ENCODE results near the gene TMEM45A. TPM values are rescaled to one million over a fixed set of nuclear protein-coding genes. Genes with fewer than 3 reads are reported as not detected.

TMEM45A gene
- polyA plus RNA-seq, 3 donors, result 18.1 to 41.6 (median 18.2) TPM

DNA sequence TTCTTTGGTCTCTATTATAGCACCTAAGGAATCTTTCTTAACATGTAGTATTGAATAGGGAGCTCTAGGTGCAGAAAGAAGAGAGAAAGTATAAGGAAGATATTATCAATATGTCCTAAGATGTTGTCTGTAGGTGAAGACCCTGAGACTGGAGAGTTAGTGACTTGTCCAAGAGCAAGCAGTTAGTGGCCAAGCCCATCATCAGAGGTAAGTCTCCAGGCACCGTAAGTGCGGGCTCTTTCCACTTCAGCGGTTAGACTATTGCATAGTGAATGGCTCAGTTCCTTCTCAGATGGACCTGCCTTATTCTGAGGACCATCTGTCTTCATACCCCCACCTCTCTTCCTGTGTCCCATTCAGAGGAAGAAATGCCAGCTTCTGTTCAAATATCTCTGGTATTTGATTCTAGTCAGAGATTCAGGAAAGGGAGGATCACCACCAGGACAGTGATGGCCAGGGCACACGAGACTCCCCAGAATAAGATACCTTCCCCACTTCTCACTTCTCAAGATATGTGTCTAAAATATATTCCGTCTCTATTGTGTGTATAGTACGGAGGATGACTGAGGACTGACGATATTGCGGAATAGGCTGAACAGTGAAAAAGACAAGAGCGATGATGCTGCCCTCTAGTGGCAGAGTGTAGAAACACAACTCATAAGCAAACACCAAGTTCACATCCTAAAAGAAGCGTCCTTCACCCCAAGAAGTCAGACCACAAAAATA, 97.9 kb downstream of the TMEM45A start:
- H3K27ac ChIP-seq (ENCODE audit: low read depth, low read length), result no peak overlapping the region

DNA sequence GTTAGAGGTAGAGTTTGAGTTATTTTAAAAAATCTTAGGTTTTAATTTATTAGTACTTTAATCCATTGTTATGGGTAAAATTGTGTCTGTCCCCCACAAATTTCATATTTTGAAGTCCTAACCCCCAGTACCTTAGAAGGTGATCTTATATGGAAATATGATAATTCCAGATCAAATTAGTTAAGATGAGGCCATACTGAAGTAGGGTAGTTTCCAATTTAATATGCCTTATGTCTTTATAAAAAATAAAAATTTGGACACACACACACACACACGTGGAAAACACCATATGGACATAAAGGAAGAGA, 98.4 kb downstream of the TMEM45A start:
- 8 to 36% (median 24%) methylated on average over 1 of the region's 1 CpG for whole genome bisulfite sequencing, 3 donors
- no peak overlapping the region for H3K27ac ChIP-seq (ENCODE audit: low read depth, low read length)

More for the DNA sequence above, 97.9 kb downstream of the TMEM45A start:
- 24 to 29% (median 29%) methylated on average over 10 of the region's 10 CpGs for WGBS, 3 donors

DNA sequence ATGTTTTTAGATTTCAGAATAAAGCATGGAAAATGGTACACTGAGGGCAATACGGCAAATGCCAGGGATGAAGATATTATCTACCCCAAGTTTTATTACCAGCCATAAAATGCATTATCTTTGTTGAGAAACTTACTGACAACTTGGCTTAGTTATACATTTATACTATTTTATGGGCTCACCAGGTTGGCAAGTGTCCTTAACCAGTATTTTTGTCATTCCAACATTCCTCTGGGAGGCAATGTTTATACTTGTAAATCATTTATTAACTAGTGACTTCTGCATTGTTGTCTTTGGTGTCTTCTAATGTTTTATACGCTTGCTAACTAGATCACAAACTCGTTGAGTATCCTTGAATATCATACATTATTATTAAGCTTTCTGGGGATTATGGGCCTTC, 99.0 kb downstream of the TMEM45A start:
- H3K27ac ChIP-seq (ENCODE audit: low read depth, low read length), result no peak overlapping the region
- WGBS, 3 donors, result 53 to 72% (median 61%) methylated on average over 3 of the region's 3 CpGs

DNA sequence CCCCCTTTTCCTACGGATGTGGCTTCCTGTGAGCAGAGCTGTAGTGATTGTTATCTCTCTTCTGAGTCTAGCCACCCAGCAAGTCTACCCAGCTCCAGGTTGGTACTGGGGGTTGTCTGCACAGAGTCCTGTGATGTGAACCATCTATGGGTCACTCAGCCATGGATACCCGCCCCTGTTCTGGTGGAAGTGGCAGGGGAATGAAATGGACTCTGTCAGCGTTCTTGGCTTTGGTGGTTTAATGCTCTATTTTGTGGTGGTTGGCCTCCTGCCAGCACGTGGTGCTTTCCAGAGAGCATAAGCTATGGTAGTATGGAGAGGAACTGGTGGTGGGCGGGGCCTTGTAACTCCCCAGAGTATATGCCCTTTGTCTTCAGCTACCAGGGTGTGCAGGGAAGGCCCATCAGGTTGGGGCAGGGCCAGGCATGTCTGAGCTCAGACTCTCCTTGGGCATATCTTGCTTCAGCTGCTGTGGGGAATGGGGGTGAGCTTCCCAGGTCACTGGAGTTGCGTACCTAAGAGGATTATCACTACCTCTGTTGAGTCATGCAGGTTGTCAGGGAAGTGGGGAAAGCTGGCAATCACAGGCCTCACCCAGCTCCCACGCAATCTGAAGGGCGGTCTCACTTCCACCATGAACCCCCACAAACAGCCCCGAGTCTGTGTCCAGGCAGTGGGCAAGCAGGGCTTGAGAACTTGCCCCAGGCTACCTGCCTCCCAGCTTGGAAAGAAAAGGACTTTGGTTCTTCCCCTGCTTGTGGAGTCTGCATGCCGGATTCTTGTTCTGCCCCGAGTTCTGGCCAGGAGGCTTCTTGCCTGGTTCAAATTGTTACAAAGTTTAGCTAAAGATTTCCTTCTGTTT, 108.0 kb downstream of the TMEM45A start:
- 71 to 77% (median 74%) methylated on average over 11 of the region's 11 CpGs for WGBS, 3 donors
- H3K27ac ChIP-seq (ENCODE audit: low read depth, low read length), result no peak overlapping the region

DNA sequence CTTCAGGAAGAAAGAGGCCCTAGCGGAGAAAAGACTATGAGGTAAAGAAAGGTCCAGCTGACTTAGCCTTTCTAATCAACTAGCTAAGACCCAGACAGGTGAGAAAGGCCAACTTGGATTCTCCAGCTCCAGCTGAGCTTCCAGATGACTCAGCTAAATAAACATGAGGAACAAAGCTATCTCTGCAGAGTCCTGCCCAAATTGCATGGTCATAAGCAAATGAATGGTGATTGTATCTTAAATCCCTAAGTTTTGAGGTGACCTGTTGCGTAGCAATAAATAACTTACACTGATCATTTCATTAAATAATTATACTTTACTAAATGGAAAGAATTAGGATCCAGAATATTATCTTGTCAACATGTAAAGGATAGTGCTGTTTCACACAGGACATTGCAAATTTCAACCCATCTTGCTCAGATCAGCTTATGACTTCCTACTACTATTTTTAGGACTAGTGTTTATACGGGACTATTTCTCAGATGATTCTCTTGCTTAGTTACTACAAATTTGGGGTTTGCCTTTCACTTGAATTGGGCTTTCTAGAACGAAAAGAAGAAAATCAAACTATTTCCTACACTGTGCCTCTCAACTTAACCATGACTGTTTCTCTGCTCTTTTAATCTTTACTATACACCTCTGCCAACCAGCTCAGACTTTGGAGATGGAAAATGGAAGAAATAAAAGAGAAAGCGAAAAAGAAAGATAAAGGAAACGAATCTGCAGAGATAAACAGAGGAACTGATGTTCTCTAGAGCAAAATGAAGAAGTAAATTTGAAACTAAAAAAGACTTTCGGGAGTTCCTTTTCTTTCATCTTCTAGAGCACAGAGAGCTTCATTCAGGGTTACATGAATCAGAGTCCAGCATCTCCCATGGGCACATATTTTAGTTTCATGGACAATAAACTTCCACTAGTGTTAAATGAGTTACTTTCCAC, 110.4 kb downstream of the TMEM45A start:
- no peak overlapping the region for H3K27ac ChIP-seq (ENCODE audit: low read depth, low read length)
- WGBS, 3 donors, result 45 to 70% (median 59%) methylated on average over 7 of the region's 7 CpGs

DNA sequence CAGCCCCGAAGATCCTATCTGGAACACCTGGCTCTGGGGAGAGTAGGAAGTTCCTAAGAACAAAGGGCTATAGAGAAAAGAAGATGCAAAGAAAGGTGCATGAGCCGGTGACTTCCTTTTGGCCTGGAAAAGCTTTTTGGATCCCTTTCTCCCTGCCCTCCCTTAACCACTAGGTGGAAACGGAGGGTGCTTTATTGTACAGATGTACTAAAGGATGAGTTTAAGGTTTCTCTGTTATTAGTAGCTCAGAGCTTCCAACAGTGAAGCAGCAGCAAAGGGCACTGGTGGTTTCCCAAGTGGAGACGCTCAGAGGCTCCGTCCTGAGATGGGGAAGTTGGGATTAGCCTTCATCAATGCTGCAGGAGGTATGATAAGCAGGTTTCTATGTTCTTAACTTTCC, 111.0 kb downstream of the TMEM45A start:
- no peak overlapping the region for H3K27ac ChIP-seq (ENCODE audit: low read depth, low read length)
- 25 to 32% (median 29%) methylated on average over 5 of the region's 5 CpGs for WGBS, 3 donors

DNA sequence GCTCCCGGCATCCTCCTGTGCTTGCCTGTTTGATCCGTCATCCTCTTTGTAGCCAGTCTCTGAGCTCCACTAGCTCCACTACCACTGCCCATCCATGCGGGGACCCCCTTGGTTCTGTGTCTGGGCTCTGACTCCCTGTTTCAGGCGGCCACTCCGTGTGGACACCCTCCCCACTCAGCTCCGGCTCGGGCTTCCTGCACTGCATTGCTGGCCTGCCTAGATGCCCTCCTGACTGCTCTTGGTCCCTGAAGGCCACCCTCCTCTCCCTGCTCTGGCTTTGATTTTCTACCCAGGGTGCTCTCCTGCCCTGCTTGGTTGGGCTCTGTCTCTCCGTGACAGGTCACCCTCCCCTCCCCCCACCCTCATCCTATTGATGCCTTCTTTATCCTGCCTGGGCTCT, 112.9 kb downstream of the TMEM45A start:
- 83 to 91% (median 89%) methylated on average over 8 of the region's 8 CpGs for WGBS, 3 donors

DNA sequence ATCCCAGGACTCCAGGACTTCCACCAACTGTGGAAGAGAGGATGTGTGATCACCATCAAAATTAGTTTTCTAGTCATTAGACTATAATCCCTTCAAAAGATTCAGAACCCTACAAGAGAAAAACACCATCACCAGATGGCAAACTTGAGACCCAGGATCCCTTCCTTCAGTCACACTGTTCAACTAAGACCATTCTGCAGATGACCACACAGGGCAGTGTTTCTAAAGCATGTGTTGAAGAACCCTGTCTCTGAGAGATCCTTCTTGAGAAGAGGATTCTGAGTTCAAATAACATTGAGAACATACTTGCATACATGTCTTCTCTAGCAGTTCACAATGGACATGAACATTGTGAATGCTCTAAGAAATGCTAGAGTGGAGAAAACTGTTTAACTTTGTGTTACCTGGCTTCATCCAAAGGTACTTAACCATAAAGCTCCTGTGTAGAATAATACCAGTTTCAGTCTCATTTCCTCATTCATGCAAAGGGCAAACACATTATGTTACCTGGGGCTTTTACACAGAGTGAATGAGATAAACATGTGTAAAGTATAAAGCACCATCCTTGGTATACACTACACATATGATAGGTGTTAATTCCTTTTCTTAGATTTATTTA, 114.6 kb downstream of the TMEM45A start:
- H3K27ac ChIP-seq (ENCODE audit: low read depth, low read length), result no peak overlapping the region

More for the DNA sequence above, 112.9 kb downstream of the TMEM45A start:
- H3K27ac ChIP-seq (ENCODE audit: low read depth, low read length), result no peak overlapping the region

DNA sequence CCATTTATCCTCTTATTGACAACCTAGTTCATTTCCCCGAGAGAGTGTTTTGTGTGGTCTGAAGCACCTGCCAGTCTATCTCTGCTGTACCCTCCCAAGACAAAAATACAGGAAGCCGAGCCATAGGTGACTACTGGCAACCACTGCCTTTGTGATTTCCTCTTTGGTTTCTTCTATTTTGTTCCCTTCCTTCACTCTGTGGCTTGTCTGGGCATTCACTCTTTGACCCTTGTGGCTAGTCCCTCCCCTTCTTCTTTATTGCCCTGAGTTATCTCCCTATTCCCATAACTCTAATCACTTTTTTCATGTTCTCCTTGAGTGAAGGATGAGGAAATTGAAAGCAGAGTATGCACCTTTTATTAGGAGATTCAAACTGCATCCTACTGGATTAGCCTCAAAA, 116.9 kb downstream of the TMEM45A start, which contains the start of gene ADGRG7:
TSS of gene ADGRG7 (plus strand) at position 297 of the 400 bp plus-strand sequence. CDS start 256 bp downstream, outside the sequence.
- WGBS, 3 donors, result 37 to 67% (median 49%) methylated on average over 2 of the region's 2 CpGs

DNA sequence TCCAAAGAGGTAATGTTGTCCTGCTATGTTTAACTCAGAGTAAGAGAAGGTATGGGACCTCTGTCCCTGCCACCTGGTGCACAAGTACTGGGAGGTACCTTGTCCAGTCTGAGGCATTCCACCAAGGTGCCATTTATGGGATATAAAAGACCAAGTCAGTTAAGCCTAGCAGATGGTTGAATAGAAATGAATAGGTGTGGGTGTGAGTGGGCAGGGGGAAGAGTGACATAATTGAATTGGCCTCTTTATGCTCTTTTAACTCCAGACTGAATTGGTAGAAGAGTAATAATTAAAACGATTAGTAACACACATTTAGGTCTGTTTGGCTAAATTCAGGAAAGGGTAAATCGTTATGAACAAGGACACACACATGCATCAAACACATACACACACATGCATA, 117.5 kb downstream of the TMEM45A start:
- H3K27ac ChIP-seq (ENCODE audit: low read depth, low read length), result no peak overlapping the region
- 74 to 82% (median 81%) methylated on average over 2 of the region's 2 CpGs for WGBS, 3 donors

More for the DNA sequence above, 116.9 kb downstream of the TMEM45A start, which contains the start of gene ADGRG7:
- no peak within 1 kb of the TSS for H3K27ac ChIP-seq (ENCODE audit: low read depth, low read length)

DNA sequence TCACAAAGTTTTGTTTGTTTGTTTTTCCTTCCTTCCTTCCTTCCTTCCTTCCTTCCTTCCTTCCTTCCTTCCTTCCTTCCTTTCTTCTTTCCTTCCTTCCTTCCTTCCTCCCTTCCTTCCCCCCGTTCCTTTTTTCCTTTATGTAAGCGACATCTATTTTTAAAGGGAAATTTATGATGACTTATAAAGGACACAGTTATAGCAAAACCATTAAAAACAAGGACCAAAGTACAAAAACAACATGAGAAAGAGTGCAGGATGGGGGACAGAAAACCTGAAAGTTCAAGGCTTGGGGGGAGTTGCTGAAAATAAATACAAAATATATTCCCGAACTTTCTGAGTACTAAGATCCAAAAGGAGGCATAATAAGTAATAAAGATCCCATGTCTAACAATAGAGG, 118.8 kb downstream of the TMEM45A start:
- H3K27ac ChIP-seq (ENCODE audit: low read depth, low read length), result no peak overlapping the region
- 68 to 77% (median 71%) methylated on average over 3 of the region's 3 CpGs for WGBS, 3 donors

DNA sequence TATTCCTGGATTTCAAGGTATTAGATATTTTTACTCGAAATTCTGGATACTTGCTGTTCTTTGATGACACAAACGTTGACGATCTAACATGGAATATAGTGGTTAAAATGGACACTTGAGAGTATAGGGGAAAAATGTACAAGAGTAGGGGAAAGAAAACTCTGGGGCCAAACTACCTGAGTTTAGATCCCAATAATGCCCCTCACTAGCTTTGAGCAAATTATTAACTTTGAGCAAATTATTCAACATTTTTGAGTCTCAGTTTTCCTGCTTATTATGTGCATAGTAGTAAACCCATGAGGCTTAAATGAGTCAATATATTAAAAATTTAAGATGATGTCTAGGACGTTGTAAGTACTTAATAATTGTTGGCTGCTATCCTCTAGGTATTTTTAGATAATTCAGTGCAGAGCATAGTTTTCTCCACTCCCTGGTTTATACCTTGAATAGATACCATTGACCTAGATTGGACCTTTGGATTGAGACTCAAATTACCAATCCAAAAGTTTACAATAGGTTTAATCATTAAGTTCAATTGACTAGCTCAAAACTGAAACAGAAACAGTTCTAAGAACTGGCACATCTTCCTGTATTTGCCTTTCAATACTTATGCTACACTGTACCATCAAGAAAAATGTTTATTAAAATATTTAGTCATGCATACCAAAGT, 121.4 kb downstream of the TMEM45A start:
- no peak overlapping the region for H3K27ac ChIP-seq (ENCODE audit: low read depth, low read length)

DNA sequence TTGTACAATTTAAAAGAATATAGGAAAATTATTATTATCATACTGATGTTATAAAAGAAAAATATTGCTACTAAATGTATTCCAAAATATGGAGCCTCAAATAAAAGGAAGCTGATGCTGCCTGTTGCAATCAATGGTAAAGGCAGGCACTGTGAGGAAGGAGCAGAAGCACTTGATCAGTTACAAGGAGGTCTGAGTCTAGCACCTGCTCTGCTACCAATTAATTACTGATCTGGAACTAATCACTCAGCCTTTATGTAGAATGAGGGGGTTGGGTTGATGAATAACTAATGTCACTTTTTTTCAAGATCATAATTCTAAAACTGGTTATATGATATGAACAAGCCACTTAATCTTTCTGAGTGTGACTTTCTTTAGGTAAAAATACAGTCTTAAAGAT, 122.5 kb downstream of the TMEM45A start:
- no peak overlapping the region for H3K27ac ChIP-seq (ENCODE audit: low read depth, low read length)

More for the DNA sequence above, 121.4 kb downstream of the TMEM45A start:
- 42 to 81% (median 75%) methylated on average over 4 of the region's 4 CpGs for WGBS, 3 donors

DNA sequence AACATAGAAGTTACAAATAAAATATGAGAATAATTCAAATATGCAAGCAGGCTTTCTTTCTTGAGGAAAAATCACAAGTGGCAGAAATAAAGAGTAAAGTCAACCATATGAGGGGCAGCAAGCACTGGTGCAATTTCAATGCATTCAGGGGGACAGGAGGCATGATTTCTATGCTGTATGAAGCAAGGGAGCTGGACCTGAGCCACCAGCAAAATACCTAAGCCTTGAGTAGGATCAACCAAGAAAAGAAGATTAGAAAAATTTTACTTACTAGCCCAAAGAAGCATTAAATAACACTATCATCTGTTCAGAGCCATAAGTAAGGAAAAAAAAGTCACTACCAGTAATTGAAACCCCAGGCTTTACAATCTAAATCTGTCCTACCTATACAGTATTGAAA, 123.3 kb downstream of the TMEM45A start:
- H3K27ac ChIP-seq (ENCODE audit: low read depth, low read length), result no peak overlapping the region

DNA sequence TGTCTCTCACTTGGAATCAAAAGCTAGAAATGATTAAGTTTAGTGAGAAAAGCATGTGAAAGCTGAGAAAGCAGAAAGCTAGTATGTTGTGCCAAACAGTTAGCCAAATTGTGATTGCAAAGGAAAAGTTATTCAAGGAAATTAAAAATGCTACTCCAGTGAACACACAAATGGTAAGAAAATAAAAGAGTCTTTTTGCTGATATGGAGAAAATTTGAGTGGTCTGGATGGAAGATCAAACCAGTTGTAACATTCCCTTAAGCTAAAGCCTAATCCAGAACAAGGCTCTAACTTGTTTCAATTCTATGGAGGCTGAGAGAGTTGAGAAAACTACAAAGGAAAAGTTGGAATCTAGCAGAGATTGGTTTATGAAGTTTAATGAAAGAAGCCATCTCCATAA, 128.8 kb downstream of the TMEM45A start:
- H3K27ac ChIP-seq (ENCODE audit: low read depth, low read length), result no peak overlapping the region

Measured in adipose tissue (tissue), 3 donors.